ENCODE results near the gene NYNRIN. TPM values are rescaled to one million over a fixed set of nuclear protein-coding genes. Genes with fewer than 3 reads are reported as not detected.

NYNRIN gene
- total RNA-seq, 1 donor from 2014 or later = 8.0 TPM

GRCh38 chr14:24438223-24439097 lies 39.7 kb downstream of the NYNRIN start:
- peaks cover 78% of the 10 kb centered on the region for H3K4me1 ChIP-seq
- no peak for DNase-seq
- H3K27ac ChIP-seq (replicated peaks) = peak overlapping the region; percentile 100
- H3K36me3 ChIP-seq = peaks cover 62% of the 10 kb centered on the region
- no peak overlapping the region for H3K4me3 ChIP-seq
- intact Hi-C loops (cut with micrococcal nuclease) = loop anchor here (5.0 kb wide), 1 partner anchor 106 kb away; no protein-coding TSS in a partner anchor
- TF ChIP-seq CTCF (IDR thresholded peaks at IDR 0.05; ENCODE audit: borderline replicate concordance) = no peak
- no peaks in the 10 kb centered on the region for H3K27me3 ChIP-seq (ENCODE audit: low read depth)
- H3K9me3 ChIP-seq (replicated peaks) = no peaks in the 10 kb centered on the region

GRCh38 chr14:24439257-24439656 lies 40.5 kb downstream of the NYNRIN start:
- Histone ChIP-seq H3K27me3 (ENCODE audit: low read depth) (no peaks in the 10 kb centered on the region), H3K4me1 (peaks cover 80% of the 10 kb centered on the region), H3K9me3 (replicated peaks) (no peaks in the 10 kb centered on the region), H3K36me3 (peaks cover 54% of the 10 kb centered on the region), H3K4me3 (no peak overlapping the region), H3K27ac (replicated peaks) (peak overlapping the region; percentile 100)
- intact Hi-C loops (cut with micrococcal nuclease) = loop anchor here (5.0 kb wide), 1 partner anchor 107 kb away; no protein-coding TSS in a partner anchor
- no peak for TF ChIP-seq CTCF (IDR thresholded peaks at IDR 0.05; ENCODE audit: borderline replicate concordance)
- DNase-seq = no peak

GRCh38 chr14:24439830-24440605 lies 41.2 kb downstream of the NYNRIN start:
- intact Hi-C loops (cut with micrococcal nuclease) = loop anchor here (5.0 kb wide), 1 partner anchor 108 kb away; no protein-coding TSS in a partner anchor
- DNase-seq = no peak
- Histone ChIP-seq H3K27me3 (ENCODE audit: low read depth) (no peaks in the 10 kb centered on the region), H3K36me3 (peaks cover 54% of the 10 kb centered on the region), H3K4me3 (no peak overlapping the region), H3K9me3 (replicated peaks) (no peaks in the 10 kb centered on the region), H3K4me1 (peaks cover 80% of the 10 kb centered on the region), H3K27ac (replicated peaks) (peak overlapping the region; percentile 100)
- TF ChIP-seq CTCF (IDR thresholded peaks at IDR 0.05; ENCODE audit: borderline replicate concordance) = no peak

- H3K9me3 ChIP-seq (replicated peaks) = no peaks in the 10 kb centered on the region
- no peak for TF ChIP-seq CTCF (IDR thresholded peaks at IDR 0.05; ENCODE audit: borderline replicate concordance)
- H3K4me3 ChIP-seq = no peak overlapping the region
- peaks cover 74% of the 10 kb centered on the region for H3K4me1 ChIP-seq
- H3K27ac ChIP-seq (replicated peaks) = peak overlapping the region; percentile 100
- intact Hi-C loops (cut with micrococcal nuclease) = no loop called here
- DNase-seq = no peak
- peaks cover 52% of the 10 kb centered on the region for H3K36me3 ChIP-seq
- H3K27me3 ChIP-seq (ENCODE audit: low read depth) = no peaks in the 10 kb centered on the region
Measured at GRCh38 chr14:24440606-24441399, 42.0 kb downstream of the NYNRIN start.

- Histone ChIP-seq H3K9me3 (replicated peaks) (no peaks in the 10 kb centered on the region), H3K4me1 (peaks cover 67% of the 10 kb centered on the region), H3K36me3 (peaks cover 45% of the 10 kb centered on the region), H3K27ac (replicated peaks) (peak overlapping the region; percentile 100), H3K27me3 (ENCODE audit: low read depth) (no peaks in the 10 kb centered on the region), H3K4me3 (peak overlapping the region; percentile 79)
- intact Hi-C loops (cut with micrococcal nuclease) = no loop called here
- no peak for DNase-seq
- no peak for TF ChIP-seq CTCF (IDR thresholded peaks at IDR 0.05; ENCODE audit: borderline replicate concordance)
Measured at GRCh38 chr14:24441485-24441884, 42.7 kb downstream of the NYNRIN start.
